Measurements from ENCODE around the gene MUCL1.

Gene MUCL1

DNA sequence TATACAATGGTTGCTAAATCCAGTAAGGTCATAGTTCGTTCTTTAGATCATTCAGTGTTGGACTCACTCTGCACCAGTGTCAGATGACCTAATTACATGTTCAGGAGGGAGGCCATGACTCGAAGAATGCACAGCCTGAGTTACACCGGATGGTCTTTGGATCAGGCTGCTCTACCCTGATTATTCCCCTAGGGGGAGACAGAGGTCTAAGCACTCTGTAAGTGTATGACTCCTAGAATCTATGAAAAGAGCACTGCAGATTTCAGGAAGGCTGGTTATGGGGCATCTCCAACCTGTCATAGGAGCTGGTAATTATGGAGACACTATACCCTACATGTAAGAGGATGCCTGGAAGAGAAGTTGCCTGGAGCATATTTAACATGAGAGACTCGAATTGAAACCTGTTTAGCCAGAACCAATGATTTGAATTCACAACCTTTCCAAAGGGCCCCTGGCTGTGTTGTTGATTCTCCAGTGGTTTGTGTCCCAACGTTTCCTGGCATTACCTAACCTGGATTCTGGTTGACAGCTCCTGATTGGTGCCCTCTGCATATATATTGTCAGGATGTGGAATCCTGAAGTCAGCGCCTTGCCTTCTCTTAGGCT lies at the start of gene MUCL1:
MUCL1 (plus strand) TSS at position 584 of the 606 bp plus-strand sequence. CDS start 67 bp downstream, outside the sequence.
- TF ChIP-seq RAD21 (IDR thresholded peaks at IDR 0.05; ENCODE audit: low read depth), result peak; percentile 69
- no peak for TF ChIP-seq TCF12 (IDR thresholded peaks at IDR 0.05; ENCODE audit: low read depth)

DNA sequence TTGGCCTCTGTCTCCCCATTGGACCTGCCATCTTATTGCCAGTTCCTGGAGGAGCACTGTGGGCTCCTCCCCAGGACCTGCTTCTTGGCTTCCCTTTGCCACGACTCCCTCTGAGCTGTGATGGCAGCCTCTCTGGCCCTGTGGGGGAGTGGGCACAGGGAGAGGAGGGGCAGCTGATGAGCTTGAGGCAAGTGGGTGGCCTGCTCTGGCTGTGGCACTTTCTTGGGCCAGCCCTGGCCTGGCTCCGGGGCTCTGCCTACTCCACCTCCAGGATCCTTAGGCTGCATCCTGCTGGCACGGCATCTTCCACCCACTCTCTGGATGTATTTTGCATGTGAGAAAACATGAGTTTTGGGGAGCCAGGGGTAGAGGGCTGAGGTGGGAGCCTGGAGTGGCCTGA lies 32.6 kb upstream of the MUCL1 start:
- TF ChIP-seq TCF12 (IDR thresholded peaks at IDR 0.05; ENCODE audit: low read depth), result no peak
- TF ChIP-seq, protein P1, sequence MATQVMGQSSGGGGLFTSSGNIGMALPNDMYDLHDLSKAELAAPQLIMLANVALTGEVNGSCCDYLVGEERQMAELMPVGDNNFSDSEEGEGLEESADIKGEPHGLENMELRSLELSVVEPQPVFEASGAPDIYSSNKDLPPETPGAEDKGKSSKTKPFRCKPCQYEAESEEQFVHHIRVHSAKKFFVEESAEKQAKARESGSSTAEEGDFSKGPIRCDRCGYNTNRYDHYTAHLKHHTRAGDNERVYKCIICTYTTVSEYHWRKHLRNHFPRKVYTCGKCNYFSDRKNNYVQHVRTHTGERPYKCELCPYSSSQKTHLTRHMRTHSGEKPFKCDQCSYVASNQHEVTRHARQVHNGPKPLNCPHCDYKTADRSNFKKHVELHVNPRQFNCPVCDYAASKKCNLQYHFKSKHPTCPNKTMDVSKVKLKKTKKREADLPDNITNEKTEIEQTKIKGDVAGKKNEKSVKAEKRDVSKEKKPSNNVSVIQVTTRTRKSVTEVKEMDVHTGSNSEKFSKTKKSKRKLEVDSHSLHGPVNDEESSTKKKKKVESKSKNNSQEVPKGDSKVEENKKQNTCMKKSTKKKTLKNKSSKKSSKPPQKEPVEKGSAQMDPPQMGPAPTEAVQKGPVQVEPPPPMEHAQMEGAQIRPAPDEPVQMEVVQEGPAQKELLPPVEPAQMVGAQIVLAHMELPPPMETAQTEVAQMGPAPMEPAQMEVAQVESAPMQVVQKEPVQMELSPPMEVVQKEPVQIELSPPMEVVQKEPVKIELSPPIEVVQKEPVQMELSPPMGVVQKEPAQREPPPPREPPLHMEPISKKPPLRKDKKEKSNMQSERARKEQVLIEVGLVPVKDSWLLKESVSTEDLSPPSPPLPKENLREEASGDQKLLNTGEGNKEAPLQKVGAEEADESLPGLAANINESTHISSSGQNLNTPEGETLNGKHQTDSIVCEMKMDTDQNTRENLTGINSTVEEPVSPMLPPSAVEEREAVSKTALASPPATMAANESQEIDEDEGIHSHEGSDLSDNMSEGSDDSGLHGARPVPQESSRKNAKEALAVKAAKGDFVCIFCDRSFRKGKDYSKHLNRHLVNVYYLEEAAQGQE (IDR thresholded peaks at IDR 0.05; ENCODE audit: low read depth), result no peak
- TF ChIP-seq RAD21 (IDR thresholded peaks at IDR 0.05; ENCODE audit: low read depth), result no peak
- no peak for TF ChIP-seq FOXM1 (IDR thresholded peaks at IDR 0.05; ENCODE audit: borderline replicate concordance, low read depth)
- no peak for TF ChIP-seq EP300 (IDR thresholded peaks at IDR 0.05; ENCODE audit: borderline replicate concordance)
- TF ChIP-seq EGR1 (IDR thresholded peaks at IDR 0.05), result no peak
- no peak for TF ChIP-seq NFIC (IDR thresholded peaks at IDR 0.05)
- TF ChIP-seq CEBPB (IDR thresholded peaks at IDR 0.05), result no peak
- TF ChIP-seq YY1 (IDR thresholded peaks at IDR 0.05; ENCODE audit: low read depth), result no peak
- TF ChIP-seq TAF1 (IDR thresholded peaks at IDR 0.05; ENCODE audit: low read depth), result no peak
- TF ChIP-seq TEAD4 (IDR thresholded peaks at IDR 0.05), result no peak
- TF ChIP-seq MAX (IDR thresholded peaks at IDR 0.05), result no peak
- TF ChIP-seq USF1 (IDR thresholded peaks at IDR 0.05), result no peak
- TF ChIP-seq ZBTB7A (IDR thresholded peaks at IDR 0.05; ENCODE audit: low read depth), result no peak
- no peak for TF ChIP-seq CREB1 (IDR thresholded peaks at IDR 0.05; ENCODE audit: low read depth)

- TF ChIP-seq FOXM1 (IDR thresholded peaks at IDR 0.05; ENCODE audit: borderline replicate concordance, low read depth) (no peak), EP300 (IDR thresholded peaks at IDR 0.05; ENCODE audit: borderline replicate concordance) (no peak), TAF1 (IDR thresholded peaks at IDR 0.05; ENCODE audit: low read depth) (no peak), NFIC (IDR thresholded peaks at IDR 0.05) (no peak)
- TF ChIP-seq, protein P1 (IDR thresholded peaks at IDR 0.05; ENCODE audit: low read depth), result no peak
These were observed 29.9 kb upstream of the MUCL1 start for GRCh38 chr12:54824402-54824801.

DNA sequence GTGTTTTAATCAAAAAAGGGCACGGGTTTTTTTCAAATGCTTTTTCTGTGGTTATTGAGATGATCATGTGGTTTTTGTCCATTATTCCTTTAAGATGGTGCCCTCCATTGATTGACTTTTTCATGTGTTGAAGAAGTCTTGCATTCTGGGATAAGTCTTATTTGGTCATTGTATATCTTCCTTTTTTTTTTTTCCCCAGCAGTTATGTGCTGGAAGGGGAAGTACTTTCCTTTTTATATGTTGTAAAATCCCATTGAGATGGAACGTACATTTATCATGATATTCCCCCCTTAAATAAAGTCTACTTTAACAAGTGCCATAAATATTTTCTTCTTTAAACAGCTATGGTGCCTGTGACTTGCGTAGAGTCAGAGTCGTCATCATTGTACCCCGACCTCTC lies 24.8 kb upstream of the MUCL1 start:
- no peak for TF ChIP-seq USF1 (IDR thresholded peaks at IDR 0.05)

DNA sequence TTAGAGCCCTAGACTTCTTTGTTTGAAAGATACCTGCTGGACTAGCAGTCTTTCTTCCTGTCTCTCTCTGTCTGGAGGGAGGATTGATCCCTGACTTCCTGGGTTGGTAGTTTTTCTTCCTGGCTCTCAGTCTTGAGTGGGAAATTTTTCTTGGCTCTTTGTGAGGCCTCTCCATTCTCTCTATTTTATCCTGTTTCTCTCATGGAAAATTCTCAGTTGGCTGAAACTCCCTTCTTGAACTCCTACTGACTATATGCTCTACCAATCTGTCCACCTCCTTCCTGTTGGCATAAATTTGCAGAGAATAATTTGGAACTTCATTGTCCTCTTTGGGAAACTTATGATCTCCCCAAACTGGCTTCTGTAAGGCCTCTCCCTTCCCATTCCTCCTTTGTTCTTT lies 24.1 kb upstream of the MUCL1 start:
- TF ChIP-seq NFIC (IDR thresholded peaks at IDR 0.05) (no peak), EGR1 (IDR thresholded peaks at IDR 0.05) (no peak), TCF12 (IDR thresholded peaks at IDR 0.05; ENCODE audit: low read depth) (no peak), TEAD4 (IDR thresholded peaks at IDR 0.05) (no peak), CEBPB (IDR thresholded peaks at IDR 0.05) (no peak), USF1 (IDR thresholded peaks at IDR 0.05) (no peak), EP300 (IDR thresholded peaks at IDR 0.05; ENCODE audit: borderline replicate concordance) (no peak), ZBTB7A (IDR thresholded peaks at IDR 0.05; ENCODE audit: low read depth) (no peak), MAX (IDR thresholded peaks at IDR 0.05) (no peak), RAD21 (IDR thresholded peaks at IDR 0.05; ENCODE audit: low read depth) (no peak), FOXM1 (IDR thresholded peaks at IDR 0.05; ENCODE audit: borderline replicate concordance, low read depth) (no peak), CREB1 (IDR thresholded peaks at IDR 0.05; ENCODE audit: low read depth) (no peak)
- TF ChIP-seq, protein P1 (IDR thresholded peaks at IDR 0.05; ENCODE audit: low read depth), result no peak
